HG03571 (cell line): ENCODE results near the gene CDC45.

Experiments
- ATAC-seq: cut with Tn5 transposase; IDR thresholded peaks from one replicate; pipeline ENCODE4 v1.9.1; 2021; ENCODE audit not compliant: unreplicated experiment

Gene CDC45

DNA sequence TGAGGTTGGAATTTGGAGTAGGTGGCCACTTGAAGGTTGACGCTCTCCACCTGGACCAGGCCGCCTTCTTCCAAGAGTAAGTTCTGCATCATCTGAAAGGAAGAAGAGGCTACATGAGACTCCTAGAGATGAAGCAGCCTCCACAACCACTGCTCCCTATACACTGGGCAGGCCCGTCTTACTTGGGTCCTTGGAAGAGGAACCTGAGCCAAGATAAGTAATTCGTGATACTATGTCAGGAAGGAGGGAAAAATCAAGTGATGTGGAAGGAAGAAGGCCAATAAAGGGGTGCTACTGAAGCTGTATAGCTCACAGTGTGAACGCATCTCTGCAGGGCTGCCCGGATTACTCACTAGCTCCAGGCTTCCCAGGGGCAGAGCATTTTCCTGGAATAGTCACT, 11.8 kb upstream of the CDC45 start:
- no peak for ATAC-seq

- no peak for ATAC-seq
Measured at GRCh38 chr22:19469421-19469820, 10.3 kb upstream of the CDC45 start.

- no peak for ATAC-seq
Measured at GRCh38 chr22:19470010-19470409, 9.7 kb upstream of the CDC45 start.

DNA sequence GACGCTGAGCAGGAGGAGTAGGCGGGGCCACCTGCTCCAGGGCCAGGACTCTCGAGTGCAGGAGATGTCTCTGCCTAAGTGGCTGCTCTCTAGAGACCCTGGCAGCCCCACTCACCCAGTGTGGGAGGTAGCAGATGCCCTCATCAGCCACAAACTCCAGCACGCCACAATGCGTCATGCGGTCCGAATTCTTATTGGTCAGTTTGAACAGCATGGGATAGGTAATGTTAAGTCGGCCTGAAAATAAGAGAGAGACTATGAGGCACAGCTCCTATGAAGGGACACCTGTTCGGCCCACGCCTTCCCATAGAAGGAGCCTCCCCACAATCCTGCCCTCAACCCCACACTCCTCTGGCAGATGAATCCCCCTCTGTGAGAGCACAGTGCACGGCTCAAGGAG, 8.1 kb upstream of the CDC45 start:
- no peak for ATAC-seq

DNA sequence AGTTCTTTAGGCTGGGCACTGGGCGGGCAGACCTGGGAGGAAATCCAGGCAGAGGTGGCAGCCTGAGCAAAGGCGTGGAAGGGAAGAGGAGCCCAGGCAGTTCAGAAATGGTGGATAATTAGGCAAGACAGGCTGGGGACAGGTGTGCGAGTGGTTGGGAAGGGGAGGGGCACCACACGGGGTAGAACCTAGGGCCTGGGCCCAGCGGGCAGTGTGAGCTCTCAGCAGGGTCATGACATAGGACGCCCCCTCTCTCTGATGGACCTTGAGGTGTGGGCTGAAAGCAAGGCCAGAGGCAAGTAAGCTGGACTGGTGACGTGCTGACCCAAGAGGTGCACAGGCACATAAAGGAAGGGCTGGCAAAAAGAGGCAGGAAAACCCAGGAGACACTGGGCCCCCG, 7.5 kb upstream of the CDC45 start:
- no peak for ATAC-seq

- no peak for ATAC-seq
Measured at GRCh38 chr22:19473578-19473977, 6.1 kb upstream of the CDC45 start.

DNA sequence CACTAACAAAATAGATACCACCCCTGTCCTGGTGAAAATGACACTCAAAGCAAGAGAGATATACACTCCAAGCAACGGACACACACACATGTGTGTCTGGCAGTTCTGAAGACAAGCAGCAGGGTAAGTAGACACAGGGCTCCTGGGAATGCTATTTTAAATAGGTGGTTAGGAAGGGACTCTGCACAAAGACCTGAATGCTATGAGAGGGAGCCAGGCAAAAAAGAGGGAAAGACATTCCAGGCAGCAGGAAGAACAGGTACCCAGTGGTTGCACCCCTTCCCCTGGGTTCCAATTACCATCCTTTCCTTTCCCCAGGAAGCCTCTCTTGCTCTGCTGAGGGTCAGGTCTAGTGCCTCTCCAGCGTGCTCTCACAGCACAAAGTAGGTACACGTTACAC, 3.7 kb upstream of the CDC45 start:
- ATAC-seq = no peak

GRCh38 chr22:19477321-19478044, 2.2 kb upstream of the CDC45 start:
- ATAC-seq = no peak

GRCh38 chr22:19478045-19478900, 1.4 kb upstream of the CDC45 start:
- no peak for ATAC-seq

DNA sequence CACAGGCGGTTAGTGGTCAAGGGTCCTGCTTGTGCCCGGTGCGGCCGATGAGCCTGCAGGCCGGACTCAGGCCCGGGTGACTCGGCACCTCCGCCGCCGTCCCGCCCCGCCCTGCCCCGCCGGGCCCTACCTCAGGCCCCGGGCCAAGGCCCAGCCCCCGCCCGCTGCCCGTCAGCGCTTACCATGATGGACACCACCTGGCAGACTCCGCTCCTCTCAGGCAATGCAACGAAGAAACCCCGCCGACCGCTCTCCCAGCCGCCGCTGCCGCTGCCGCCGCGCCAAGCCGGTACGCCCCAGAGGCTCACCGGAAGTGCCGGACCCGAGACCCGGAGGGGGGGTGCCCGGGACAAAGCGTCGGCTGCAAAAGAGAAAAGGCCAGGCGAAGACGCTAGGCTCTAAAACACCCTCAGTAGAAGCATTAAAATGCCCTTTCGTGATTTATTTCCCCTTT, 792 bp upstream of the CDC45 start, which contains the start of gene UFD1:
Gene UFD1, minus strand, starts transcription at position 293 of the 454 bp plus-strand sequence. Its CDS starts 108 bp downstream, at position 185.
- peak; percentile 44 for ATAC-seq

- peak; percentile 1 for ATAC-seq
Measured at GRCh38 chr22:19480173-19480568, 451 bp downstream of the CDC45 start.

- no peak for ATAC-seq
Measured at GRCh38 chr22:19480789-19481188, 1.1 kb downstream of the CDC45 start.

DNA sequence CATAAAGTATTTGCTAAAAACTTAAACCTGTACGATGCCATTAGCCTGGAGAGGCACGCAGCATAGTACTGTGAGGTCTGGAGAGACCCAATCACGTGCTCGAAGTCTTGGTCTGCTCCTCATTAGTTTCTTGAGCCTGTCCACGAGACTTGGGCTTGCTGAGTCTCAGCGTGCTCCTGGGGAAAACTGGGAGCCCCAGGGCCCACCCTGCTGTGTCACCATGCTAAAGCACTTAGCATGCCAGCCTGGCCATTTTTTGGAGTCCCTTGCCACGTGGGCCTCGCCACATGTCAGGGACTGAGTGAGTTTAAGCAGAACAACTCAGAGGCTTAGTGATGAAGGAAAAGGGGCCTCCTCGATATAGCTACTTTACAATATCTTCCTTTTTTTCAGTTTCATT, 2.6 kb downstream of the CDC45 start:
- no peak for ATAC-seq

GRCh38 chr22:19483481-19484244, 3.9 kb downstream of the CDC45 start:
- ATAC-seq = no peak

GRCh38 chr22:19488285-19488684, 8.6 kb downstream of the CDC45 start:
- no peak for ATAC-seq

- ATAC-seq = no peak
Measured at GRCh38 chr22:19488884-19489843, 9.4 kb downstream of the CDC45 start.

DNA sequence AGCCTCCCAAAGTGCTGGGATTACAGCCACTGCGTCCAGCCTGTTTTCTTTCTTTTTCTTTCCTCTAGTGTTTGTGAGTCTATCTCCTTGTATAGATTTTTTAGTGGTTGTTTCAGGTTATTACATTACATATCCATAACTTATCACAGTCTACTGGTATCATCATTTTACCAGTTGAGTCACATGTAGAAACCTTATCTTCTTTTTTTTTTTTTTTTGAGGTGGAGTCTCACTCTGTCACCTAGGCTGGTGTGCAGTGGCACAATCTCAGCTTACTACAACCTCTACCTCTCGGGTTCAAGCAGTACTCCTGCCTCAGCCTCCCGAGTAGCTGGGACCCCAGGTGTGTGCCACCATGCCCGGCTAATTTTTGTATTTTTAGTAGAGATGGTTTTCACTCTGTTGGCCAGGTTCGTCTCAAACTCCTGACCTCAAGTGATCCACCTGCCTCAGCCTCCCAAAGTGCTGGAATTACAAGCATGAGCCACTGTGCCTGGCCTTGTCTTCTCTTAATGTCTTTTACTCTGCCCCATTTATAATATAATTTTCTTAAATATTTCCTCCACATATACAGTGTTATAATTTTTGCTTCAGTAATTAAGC, 11.0 kb downstream of the CDC45 start:
- ATAC-seq = no peak

DNA sequence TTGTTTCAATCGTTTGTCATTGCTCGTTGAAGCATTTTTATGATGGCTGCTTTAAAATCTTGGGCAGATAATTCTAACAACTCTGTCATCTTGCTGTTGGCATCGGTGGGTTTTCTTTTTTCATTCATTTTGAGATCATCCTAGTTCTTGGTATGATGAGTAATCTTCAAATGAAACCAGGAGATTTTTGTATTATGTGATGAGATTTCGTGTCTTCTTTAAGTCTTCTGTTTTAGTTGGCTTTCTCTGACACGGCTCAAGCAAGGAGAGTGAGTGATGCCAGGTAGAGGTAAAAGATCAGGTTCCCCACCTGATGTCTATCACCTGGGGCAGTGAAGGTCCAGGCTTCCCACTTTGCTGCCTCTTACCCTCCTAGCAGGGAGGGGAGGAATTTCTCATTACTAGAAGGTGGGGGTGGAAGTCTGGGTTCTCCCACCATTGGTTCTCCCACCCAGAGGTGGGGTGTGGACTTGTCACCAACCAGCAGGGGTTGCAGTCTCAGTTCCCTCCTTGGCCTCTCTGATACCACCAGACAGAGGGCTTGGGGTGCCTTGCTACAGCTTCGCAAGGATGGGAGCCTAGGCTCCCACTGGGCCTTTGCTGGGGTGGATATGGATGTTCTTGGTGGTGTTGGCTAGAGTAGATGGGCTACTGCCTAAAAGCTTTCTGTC, 12.9 kb downstream of the CDC45 start:
- ATAC-seq = no peak

- ATAC-seq = no peak
Measured at GRCh38 chr22:19494001-19494560, 14.4 kb downstream of the CDC45 start.
